Measurements from ENCODE around the gene ZFP91. TPM values are rescaled to one million over a fixed set of nuclear protein-coding genes. Genes with fewer than 3 reads are reported as not detected.

Gene ZFP91
- total RNA-seq, 2 experiments from 2014 or later, result 38.7 to 50.9 TPM

GRCh38 chr11:58639103-58639502, 60.2 kb downstream of the ZFP91 start:
- Histone ChIP-seq H3K9me3 (ENCODE audit: low read length) (no peaks in the 10 kb centered on the region), H3K4me3 (ENCODE audit: low read depth, low read length, poor library complexity, severe bottlenecking) (no peak overlapping the region), H4K20me1 (ENCODE audit: insufficient read depth, low read length) (no peaks in the 10 kb centered on the region), H3K9me2 (ENCODE audit: insufficient read depth, low read length) (no peaks in the 10 kb centered on the region), H3K4me1 (ENCODE audit: insufficient read depth, low read length, poor library complexity, severe bottlenecking) (peaks cover 7% of the 10 kb centered on the region), H3K4me2 (ENCODE audit: low read length) (no peak overlapping the region), H3K27ac (ENCODE audit: low read depth, low read length, poor library complexity, severe bottlenecking) (no peak overlapping the region), H3K79me2 (ENCODE audit: insufficient read depth, low read depth, low read length) (no peaks in the 10 kb centered on the region), H3K36me3 (ENCODE audit: insufficient read depth, low read length) (no peaks in the 10 kb centered on the region), H2AFZ (ENCODE audit: low read length) (no peak overlapping the region)
- BruUV-seq (replicated peaks), result no TSS peak
- intact Hi-C loops (cut with micrococcal nuclease; ENCODE audit: unreplicated experiment), result no loop called here
- ChIA-PET POLR2A (interaction anchor here (1.1 to 1.3 kb wide), 2 partner anchors 9 to 11 kb away, joined by 3 to 5 read pairs; no protein-coding TSS in a partner anchor), CTCF (ENCODE audit: unreplicated experiment) (no interaction called here)
- DNase-seq (ENCODE audit: low spot score), result no peak
- TF ChIP-seq CTCF (conservative IDR thresholded peaks at IDR 0.05; ENCODE audit: low read length) (no peak), EZH2phosphoT487 (IDR thresholded peaks at IDR 0.05; ENCODE audit: borderline replicate concordance, low read depth, low read length) (no peak)

DNA sequence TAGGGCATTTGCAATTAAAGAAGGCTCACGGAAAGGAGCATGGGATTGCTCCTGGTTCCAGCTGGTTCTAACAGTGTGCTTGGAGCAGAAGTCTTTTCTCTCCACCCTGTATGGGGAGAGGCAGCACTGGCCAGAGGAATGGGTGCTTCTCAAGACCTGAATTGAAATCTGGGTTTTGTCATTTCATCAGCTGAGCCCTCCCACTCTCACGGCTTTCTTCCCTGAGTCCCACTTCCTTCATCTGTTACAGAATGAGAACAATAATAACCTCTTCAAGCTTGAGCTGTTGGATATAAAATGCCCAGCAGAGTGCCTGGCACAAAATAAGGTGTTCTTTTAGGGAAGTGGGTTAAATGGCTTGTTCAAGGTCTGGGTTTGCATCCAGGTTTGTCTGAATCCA, 60.8 kb downstream of the ZFP91 start:
- H3K9me2 ChIP-seq (ENCODE audit: insufficient read depth, low read length), result no peaks in the 10 kb centered on the region
- no peaks in the 10 kb centered on the region for H3K9me3 ChIP-seq (ENCODE audit: low read length)
- no peak overlapping the region for H3K4me3 ChIP-seq (ENCODE audit: low read depth, low read length, poor library complexity, severe bottlenecking)
- no peak for DNase-seq (ENCODE audit: low spot score)
- H3K36me3 ChIP-seq (ENCODE audit: insufficient read depth, low read length), result no peaks in the 10 kb centered on the region
- no peaks in the 10 kb centered on the region for H4K20me1 ChIP-seq (ENCODE audit: insufficient read depth, low read length)
- H3K79me2 ChIP-seq (ENCODE audit: insufficient read depth, low read depth, low read length), result no peaks in the 10 kb centered on the region
- TF ChIP-seq EZH2phosphoT487 (IDR thresholded peaks at IDR 0.05; ENCODE audit: borderline replicate concordance, low read depth, low read length), result no peak
- intact Hi-C loops (cut with micrococcal nuclease; ENCODE audit: unreplicated experiment), result no loop called here
- H2AFZ ChIP-seq (ENCODE audit: low read length), result no peak overlapping the region
- H3K4me2 ChIP-seq (ENCODE audit: low read length), result no peak overlapping the region
- H3K4me1 ChIP-seq (ENCODE audit: insufficient read depth, low read length, poor library complexity, severe bottlenecking), result peaks cover 7% of the 10 kb centered on the region
- BruUV-seq (replicated peaks), result no TSS peak
- ChIA-PET CTCF (ENCODE audit: unreplicated experiment) (no interaction called here), POLR2A (interaction anchor here (1.1 to 1.3 kb wide), 2 partner anchors 11 to 12 kb away, joined by 3 to 4 read pairs; no protein-coding TSS in a partner anchor)
- H3K27ac ChIP-seq (ENCODE audit: low read depth, low read length, poor library complexity, severe bottlenecking), result no peak overlapping the region

DNA sequence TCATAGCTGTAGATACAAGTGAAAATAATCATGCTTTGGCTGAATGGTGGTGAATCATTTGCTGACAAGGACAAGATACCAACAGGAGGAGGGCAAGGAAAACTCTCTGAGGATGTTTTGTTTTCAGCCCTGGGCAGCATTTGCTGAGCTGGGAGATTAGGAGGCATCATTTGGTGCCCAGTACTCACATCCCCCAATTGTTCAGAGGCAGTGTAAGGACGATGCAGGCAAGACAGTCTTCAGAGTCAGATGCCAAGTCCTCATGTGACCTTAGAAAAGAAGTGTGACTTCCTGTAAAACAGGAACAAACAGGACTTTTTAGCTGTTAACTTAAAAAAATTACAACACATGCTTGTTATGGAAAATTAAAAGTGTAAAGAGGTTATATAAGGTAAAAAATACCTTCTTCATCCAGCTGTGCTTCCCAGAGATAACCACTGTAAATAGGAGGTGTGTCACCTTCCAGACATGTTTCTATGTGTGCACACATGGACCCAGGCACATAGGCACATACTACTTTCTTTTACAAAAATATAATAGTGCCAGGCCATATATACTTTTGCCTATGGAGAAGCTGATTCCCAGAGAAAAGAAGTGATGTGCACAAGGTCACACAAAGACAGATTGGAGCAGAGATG, 61.6 kb downstream of the ZFP91 start:
- Histone ChIP-seq H3K4me2 (ENCODE audit: low read length) (no peak overlapping the region), H3K36me3 (ENCODE audit: insufficient read depth, low read length) (no peaks in the 10 kb centered on the region), H2AFZ (ENCODE audit: low read length) (peak overlapping the region; percentile 55; the same call in 1 of the 2 replicates), H3K4me1 (ENCODE audit: insufficient read depth, low read length, poor library complexity, severe bottlenecking) (peaks cover 7% of the 10 kb centered on the region), H3K27ac (ENCODE audit: low read depth, low read length, poor library complexity, severe bottlenecking) (no peak overlapping the region), H3K9me2 (ENCODE audit: insufficient read depth, low read length) (no peaks in the 10 kb centered on the region), H3K4me3 (ENCODE audit: low read depth, low read length, poor library complexity, severe bottlenecking) (no peak overlapping the region), H3K9me3 (ENCODE audit: low read length) (no peaks in the 10 kb centered on the region), H4K20me1 (ENCODE audit: insufficient read depth, low read length) (no peaks in the 10 kb centered on the region), H3K79me2 (ENCODE audit: insufficient read depth, low read depth, low read length) (no peaks in the 10 kb centered on the region)
- ChIA-PET POLR2A (interaction anchor here (1.3 kb wide), 1 partner anchor 10 kb away, joined by 4 read pairs; no protein-coding TSS in a partner anchor), CTCF (ENCODE audit: unreplicated experiment) (no interaction called here)
- TF ChIP-seq CTCF (conservative IDR thresholded peaks at IDR 0.05; ENCODE audit: low read length) (no peak), EZH2phosphoT487 (IDR thresholded peaks at IDR 0.05; ENCODE audit: borderline replicate concordance, low read depth, low read length) (no peak)
- intact Hi-C loops (cut with micrococcal nuclease; ENCODE audit: unreplicated experiment), result no loop called here
- DNase-seq (ENCODE audit: low spot score), result peak; percentile 14
- BruUV-seq (replicated peaks), result no TSS peak

Measured in OCI-LY7 (cell line).